Measurements from ENCODE around the gene EFS.
"Not testable (repeated sequence)": the region's sequence is repeated elsewhere in the genome, so short reads cannot be mapped to it uniquely, and the experiment has no call there.

EFS gene

GRCh38 chr14:23346693-23347405 is 18.1 kb downstream of the EFS start:
- H3K27ac ChIP-seq: no peak overlapping the region
- no peak overlapping the region for H3K4me3 ChIP-seq

- H3K27ac ChIP-seq: no peak overlapping the region
- H3K4me3 ChIP-seq: no peak overlapping the region
Measured at GRCh38 chr14:23345987-23346692, 18.8 kb downstream of the EFS start.

GRCh38 chr14:23344481-23344880 is 20.5 kb downstream of the EFS start:
- Histone ChIP-seq H3K4me3 (no peak overlapping the region), H3K27ac (no peak overlapping the region)

GRCh38 chr14:23339506-23340268 is 25.3 kb downstream of the EFS start:
- Histone ChIP-seq H3K4me3 (no peak overlapping the region), H3K27ac (no peak overlapping the region)

GRCh38 chr14:23335623-23336022 is 29.3 kb downstream of the EFS start:
- Histone ChIP-seq H3K4me3 (no peak overlapping the region), H3K27ac (no peak overlapping the region)

- Histone ChIP-seq H3K4me3 (no peak overlapping the region), H3K27ac (no peak overlapping the region)
Measured at GRCh38 chr14:23327947-23328744, 36.8 kb downstream of the EFS start.

- Histone ChIP-seq H3K27ac (no peak overlapping the region), H3K4me3 (no peak overlapping the region)
Measured at GRCh38 chr14:23326491-23327332, 38.3 kb downstream of the EFS start.

- not testable (repeated sequence) for H3K27ac ChIP-seq, H3K4me3 ChIP-seq
Measured at GRCh38 chr14:23325746-23326145, 39.2 kb downstream of the EFS start.

- no peak overlapping the region for H3K4me3 ChIP-seq
Measured at GRCh38 chr14:23324993-23325392, 40.0 kb downstream of the EFS start.

GRCh38 chr14:23324455-23324846 is 40.5 kb downstream of the EFS start:
- H3K27ac ChIP-seq: no peak overlapping the region

More at GRCh38 chr14:23324993-23325392, 40.0 kb downstream of the EFS start:
- H3K27ac ChIP-seq: no peak overlapping the region

GRCh38 chr14:23323838-23324454 is 41.0 kb downstream of the EFS start:
- no peak overlapping the region for H3K4me3 ChIP-seq

More at GRCh38 chr14:23324455-23324846, 40.5 kb downstream of the EFS start:
- H3K4me3 ChIP-seq: no peak overlapping the region

GRCh38 chr14:23322568-23323517 is 42.1 kb downstream of the EFS start:
- H3K27ac ChIP-seq: peak overlapping the region in 18 of 21 experiments; percentile 94 to 99 (median 99)
- H3K4me3 ChIP-seq: peak overlapping the region; percentile 67 to 98 (median 94)

More at GRCh38 chr14:23323838-23324454, 41.0 kb downstream of the EFS start:
- no peak overlapping the region for H3K27ac ChIP-seq

GRCh38 chr14:23321572-23322547 is 43.1 kb downstream of the EFS start:
- peak overlapping the region; percentile 67 to 98 (median 94) for H3K4me3 ChIP-seq
- peak overlapping the region; percentile 90 to 99 (median 98) for H3K27ac ChIP-seq

GRCh38 chr14:23320584-23321571 is 44.1 kb downstream of the EFS start, which contains the start of gene PABPN1:
PABPN1 (plus strand) TSS chr14:23321457; CDS start chr14:23321470, 13 bp downstream.
- H3K4me3 ChIP-seq: peak within 1 kb of the TSS; percentile 67 to 98 (median 94)
- H3K27ac ChIP-seq: peak within 1 kb of the TSS; percentile 90 to 99 (median 98)

Measured in skin epidermis (tissue), 12 donors.